HG03378 (cell line): ENCODE measurements around the gene PPP1R9A.

Experiments used
- ATAC-seq: cut with Tn5 transposase; IDR thresholded peaks from one replicate; pipeline ENCODE4 v1.9.1; 2021; ENCODE audit warnings: mild to moderate bottlenecking, moderate library complexity; ENCODE audit not compliant: unreplicated experiment

Gene PPP1R9A

GRCh38 chr7:95190515-95190914 is 283.1 kb downstream of the PPP1R9A start:
- ATAC-seq, result no peak

DNA sequence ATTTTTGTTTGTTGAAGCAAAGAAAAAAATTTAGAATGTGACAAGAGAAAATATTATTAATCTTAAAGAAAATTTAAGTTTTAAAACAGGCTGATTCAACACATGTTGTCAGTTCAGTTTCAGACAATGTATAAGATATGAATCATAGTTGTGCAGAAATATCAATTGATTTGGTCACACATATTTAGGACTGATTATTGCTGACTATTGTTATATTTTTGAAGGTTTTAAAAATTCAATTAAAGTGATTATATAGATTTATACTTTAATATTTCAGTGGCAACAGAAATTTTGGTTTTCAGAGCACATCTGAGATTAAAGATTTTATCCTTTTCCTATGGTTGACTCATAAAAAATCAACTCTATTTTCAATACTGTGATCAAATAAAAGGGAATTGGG is 284.4 kb downstream of the PPP1R9A start:
- ATAC-seq, result no peak

DNA sequence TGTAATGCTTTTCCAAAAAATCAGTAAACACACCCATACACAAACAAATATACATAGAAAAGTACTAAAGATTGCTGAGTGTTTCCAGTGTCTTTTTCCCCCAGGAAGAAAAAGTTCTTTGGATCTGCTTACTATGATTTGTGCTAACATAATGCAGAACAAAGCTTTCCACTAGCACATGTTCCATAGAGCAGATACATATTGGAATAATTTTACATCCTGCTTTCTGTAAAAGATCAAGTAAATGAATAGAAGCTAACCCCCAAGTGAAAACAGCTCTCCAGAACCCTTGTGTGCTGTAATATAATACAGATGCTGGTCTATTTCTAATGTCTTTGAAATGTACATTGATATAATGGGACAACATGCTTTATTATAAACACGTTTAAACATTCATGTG is 291.5 kb downstream of the PPP1R9A start:
- ATAC-seq, result no peak

DNA sequence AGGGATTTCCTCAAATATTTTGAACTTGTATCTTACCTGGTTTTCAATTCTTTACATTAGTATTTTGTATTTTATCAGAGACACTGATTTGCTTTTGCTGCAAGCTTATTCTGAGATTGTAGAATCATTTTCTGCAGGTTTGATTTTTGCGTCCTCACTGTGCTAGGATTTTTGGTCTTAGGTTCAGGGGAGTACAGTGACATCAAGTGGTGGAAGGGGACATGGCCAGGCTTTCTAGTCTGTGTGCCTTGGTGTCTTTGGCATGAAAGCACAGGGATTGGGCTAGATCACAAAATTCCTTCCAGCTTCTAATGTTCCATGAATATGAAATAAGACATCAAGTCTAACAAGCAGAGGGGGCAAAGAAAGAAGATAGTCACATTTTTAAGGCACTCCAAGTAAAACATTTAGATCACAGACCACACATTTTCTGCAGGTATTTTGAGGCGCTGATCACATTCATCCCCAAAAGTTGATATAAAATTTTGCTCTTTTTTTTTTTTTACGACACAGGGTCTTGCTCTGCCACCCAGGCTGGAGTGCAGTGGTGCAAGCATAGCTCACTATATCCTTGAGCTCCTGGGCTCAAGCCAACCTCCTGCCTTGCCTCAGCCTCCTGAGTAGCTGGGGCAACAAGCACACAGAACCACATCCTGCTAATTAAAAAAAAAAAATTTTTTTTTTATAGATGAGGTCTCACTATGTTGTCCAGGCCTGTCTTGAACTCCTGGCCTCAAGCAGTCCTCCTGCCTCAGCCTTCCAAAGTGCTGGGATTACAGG is 292.6 kb downstream of the PPP1R9A start:
- ATAC-seq, result no peak

GRCh38 chr7:95200741-95201140 is 293.3 kb downstream of the PPP1R9A start:
- no peak for ATAC-seq

DNA sequence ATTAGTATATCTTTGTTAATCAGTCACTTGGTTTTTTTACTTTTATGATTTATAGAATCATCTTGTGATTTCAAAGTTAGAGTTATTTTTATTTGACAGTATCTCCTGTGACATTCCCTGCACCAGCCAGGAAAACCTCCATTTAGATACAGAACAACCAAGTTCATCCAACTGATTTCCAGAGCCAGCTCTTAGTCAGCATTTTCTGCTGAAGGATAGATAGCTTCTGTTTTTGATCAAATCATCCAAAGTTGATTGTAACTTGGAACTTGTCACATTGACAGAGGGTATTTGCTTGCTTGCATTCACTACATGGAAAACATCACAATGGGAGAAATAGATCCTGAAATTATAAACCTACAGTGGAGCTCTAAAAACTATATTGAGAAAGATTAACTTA is 294.3 kb downstream of the PPP1R9A start:
- no peak for ATAC-seq

DNA sequence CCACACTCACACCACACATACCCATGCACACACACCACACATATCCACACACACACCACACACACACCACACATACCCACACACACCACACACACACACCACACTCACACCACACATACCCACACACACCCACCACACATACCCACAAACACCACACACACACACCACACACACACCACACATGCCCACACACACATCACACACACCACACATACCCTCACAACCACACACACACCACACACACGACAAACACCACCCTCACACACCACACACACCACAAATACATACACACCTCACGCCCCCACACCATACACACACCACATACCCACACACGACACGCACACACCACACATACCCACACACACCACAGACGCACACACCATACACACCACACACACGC is 297.2 kb downstream of the PPP1R9A start:
- no peak for ATAC-seq

DNA sequence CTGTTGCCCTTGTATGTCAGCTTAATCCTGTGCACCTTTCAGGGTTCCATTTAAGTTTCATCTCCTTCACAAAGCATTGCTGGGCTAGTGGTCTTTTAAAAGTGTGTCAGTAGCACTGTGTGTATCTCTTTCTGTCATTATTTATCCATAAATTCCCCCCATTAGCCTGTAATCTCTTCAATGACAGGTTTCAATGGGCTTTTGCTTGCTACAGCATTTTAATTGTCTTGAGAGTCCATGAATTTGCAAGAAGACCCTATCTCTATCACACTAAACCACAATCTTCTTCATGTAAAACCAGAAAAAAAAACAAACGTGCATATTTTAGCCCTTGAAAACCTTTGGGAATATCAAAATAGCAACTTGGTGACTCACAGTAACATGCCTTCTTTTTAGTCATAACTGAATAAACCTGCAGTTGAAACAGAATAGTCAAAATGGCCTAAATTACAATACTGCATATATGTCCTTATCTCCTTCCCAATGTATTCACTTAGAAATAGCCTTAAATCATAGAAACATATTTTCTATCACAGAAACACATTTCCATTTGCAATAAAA is 298.4 kb downstream of the PPP1R9A start:
- ATAC-seq, result no peak

- ATAC-seq, result no peak
Observed at GRCh38 chr7:95209276-95209675, 301.9 kb downstream of the PPP1R9A start.

DNA sequence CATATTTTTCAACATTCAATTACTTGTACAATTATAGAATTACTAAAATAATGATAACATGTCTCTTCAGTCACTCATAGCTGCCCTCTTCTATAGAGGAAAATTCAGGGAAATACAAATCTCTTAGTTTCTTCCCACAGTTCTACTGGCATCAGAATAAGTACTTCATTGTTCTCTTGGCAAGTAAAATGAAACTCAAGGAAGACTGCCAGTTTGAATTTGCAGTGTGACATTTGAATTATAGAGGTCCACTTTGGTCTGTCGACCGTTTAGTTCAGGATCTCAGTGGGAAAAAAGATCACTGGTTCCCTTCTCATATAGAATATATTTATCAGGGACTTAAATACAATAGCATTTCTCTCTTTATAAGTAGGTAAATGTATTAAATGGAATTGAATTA is 302.4 kb downstream of the PPP1R9A start:
- no peak for ATAC-seq

- ATAC-seq, result no peak
Observed at GRCh38 chr7:95213148-95213547, 305.8 kb downstream of the PPP1R9A start.

DNA sequence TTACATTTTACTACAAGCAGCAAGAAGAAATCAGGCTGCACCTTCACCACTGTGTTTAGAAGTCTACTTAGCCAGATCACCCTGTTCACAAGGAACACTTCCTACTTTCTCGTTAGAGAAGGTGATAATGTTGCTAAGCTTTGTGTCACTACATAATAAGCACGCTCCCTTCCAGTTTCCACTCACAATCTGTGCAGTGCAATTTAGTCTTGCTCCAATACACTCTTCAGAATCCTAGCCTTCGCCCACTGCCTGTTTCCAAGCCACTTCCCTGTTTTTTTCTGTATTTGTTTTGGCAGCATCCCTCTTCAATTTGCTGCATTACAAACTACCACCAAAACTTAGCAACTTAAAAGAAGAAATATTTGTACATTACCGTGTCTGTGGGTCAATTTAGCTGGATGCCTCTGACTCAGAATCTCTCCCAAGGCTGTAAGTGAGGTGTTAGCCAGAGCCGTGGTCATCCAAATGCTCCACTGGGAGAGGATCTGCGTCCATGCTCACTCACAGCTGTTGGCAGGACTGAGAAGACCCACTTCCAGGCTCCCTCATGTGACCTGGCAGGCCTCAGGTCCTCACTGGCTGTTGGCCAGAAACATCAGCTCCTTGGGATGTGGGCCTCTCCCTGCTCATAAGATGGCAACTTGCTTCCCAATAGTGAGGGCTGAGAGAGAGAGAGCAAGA is 306.6 kb downstream of the PPP1R9A start:
- ATAC-seq, result no peak

GRCh38 chr7:95219721-95220120 is 312.3 kb downstream of the PPP1R9A start:
- no peak for ATAC-seq

- no peak for ATAC-seq
Observed at GRCh38 chr7:95220328-95220727, 312.9 kb downstream of the PPP1R9A start.

GRCh38 chr7:95225301-95225700 is 317.9 kb downstream of the PPP1R9A start:
- ATAC-seq, result no peak

GRCh38 chr7:95229301-95229700 is 321.9 kb downstream of the PPP1R9A start:
- ATAC-seq, result no peak

DNA sequence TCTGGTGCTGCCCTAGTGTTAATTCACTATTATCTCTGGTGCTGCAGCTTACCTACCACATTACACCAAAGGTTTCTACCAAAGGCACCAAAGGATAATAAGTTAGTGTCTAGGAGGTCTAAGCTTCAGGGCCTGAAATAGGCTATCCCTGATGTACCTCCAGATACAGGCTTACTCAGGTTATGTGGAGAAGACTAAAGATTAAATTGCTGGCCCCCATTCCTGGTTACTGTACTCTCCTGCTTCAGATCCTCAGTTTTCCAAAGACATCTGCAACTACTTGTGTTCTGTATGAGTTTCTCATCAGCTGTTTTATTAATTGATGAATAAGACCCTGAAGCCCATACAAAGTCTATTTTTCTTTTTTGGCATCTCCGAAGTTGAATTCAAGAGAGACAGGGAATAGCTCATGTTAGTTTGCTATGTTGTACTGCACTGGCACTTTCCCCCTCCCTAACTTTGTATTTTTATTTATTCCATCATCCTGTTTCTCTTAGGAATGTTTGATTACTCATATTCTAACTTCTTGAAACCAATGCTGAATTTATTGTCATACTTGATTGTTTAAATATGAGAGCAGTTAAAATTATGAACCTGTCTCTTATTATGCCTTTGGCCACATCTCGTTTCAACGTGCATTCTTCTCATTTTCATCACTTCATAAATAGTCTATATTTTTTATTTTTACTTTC is 331.0 kb downstream of the PPP1R9A start:
- ATAC-seq, result no peak

DNA sequence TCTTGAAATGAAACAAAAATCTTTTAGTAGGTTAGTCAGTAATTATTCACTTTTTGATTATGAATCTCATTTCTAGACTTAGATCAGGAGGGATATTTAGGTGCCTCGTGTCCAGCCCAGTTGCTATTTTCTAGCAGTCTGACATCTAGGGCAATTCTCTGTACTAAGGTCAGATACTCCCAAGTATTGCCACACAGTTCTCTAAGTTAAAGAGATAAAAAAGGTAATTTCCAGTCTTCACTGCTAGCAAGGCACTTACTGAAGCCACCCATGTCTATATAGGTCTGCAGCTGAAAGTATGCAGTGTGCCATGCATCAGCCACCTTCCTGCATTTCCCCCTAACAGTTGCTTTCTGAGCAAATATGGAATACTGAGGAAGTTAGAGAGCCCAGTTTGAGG is 333.5 kb downstream of the PPP1R9A start:
- no peak for ATAC-seq

- ATAC-seq, result no peak
Observed at GRCh38 chr7:95242266-95242665, 334.9 kb downstream of the PPP1R9A start.

DNA sequence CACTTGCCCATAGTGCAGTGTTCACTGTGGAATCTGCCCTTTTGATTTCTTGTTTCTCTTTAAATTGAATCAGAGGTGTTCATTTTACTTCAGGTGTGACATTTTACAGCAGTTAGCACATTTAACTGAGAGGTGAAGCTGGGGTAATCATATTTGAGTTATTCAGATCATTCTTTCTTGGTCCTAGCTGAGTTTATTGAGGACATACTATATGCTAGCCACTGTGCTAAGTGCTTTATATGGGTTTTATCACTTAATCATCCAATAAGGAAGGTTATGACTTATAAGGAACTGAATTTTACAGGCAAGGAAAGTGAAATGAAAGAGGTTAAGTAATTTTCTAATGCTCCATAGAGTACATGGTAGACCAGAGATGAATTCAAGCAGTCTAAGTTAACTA is 337.2 kb downstream of the PPP1R9A start:
- no peak for ATAC-seq

DNA sequence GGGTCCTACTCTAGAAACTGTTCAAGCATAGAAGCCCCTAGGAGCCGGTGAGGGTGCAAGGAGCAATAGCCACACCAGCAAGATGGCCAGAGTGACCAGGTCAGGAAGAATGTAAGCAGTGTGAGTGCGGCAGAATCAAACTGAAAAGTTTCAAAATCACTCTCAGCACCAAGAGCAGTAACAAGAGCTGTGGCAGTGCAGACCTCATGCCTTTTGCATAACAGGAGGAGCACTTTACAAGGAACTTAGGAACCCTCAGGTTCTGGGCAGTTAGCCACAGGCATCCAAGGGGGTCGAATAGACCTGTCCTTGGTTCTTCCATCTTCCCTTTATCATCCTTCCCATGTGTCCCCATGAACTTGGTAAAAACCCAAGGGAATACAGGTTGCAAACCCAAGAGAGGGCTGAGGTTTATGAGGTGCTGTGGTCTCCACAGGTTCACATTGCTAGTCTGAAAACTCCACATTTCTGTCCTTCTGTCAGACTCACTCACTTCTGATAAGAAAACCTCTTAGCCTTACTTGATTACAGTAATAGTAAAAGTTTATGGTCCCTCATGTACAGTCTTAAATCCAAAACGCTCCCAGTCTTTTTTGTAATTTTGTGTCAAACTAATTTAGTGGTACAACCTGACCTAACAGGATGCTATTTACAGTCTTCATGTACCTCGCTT is 338.6 kb downstream of the PPP1R9A start:
- ATAC-seq, result no peak
